Measurements from ENCODE around the gene WDR7.

Gene WDR7

DNA sequence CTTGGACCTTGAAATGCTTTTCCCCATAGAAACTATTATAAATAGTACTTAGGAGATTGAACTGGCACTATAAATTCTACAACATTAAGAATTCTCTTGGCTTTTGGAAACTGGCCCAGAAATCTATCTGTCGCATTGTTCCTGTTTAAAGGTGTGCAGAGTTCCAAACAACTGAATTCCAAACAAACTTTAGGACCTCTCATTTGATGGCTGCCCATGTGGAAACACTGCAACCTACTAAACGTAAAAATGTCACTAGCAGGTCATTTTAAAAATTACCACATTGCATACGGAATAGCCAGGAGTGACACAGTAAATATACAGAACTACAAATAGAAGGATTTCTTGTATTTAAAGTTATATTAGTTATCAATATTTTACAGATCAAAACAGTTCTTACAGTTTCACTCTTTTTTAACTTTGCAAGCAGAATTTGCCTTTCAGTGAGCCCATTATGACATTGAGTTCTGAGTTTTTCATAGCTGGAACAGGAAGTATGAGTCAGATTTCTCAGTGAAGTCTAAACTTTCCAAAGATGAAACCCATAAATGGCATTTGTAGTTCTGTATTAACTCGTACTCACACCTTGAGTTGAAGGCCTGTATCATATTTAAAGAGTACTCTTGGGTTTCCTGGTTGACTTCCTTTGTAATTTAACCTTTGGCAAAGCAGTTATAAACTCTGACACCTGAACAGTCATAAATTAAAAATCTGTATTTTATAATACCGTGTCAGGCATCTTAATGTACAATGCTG lies 353.4 kb downstream of the WDR7 start:
- no peaks in the 10 kb centered on the region for H3K27me3 ChIP-seq (ENCODE audit: insufficient read depth, low read length)
- no peak overlapping the region for H3K4me3 ChIP-seq (ENCODE audit: low read depth, low read length, poor library complexity, severe bottlenecking)
- H3K79me2 ChIP-seq (ENCODE audit: insufficient read depth, low read length) = no peaks in the 10 kb centered on the region
- no peaks in the 10 kb centered on the region for H3K36me3 ChIP-seq (ENCODE audit: insufficient read depth, low read length)
- H3K9me2 ChIP-seq (ENCODE audit: low read depth, low read length) = no peaks in the 10 kb centered on the region
- H3F3A ChIP-seq (ENCODE audit: insufficient read depth, low read length) = no peaks in the 10 kb centered on the region
- H4K20me1 ChIP-seq (ENCODE audit: insufficient read depth, low read length) = no peaks in the 10 kb centered on the region
- TF ChIP-seq CTCF (IDR thresholded peaks at IDR 0.05; ENCODE audit: low read length) = no peak
- TF ChIP-seq EZH2 (IDR thresholded peaks at IDR 0.05; ENCODE audit: borderline replicate concordance, low read length) = no peak
- H3K27ac ChIP-seq (ENCODE audit: low read depth, low read length, poor library complexity, severe bottlenecking) = no peak overlapping the region
- H3K9ac ChIP-seq (ENCODE audit: low read length) = no peak overlapping the region
- H2AFZ ChIP-seq (ENCODE audit: low read length) = no peak overlapping the region
- H3K9me3 ChIP-seq (ENCODE audit: low read length) = no peaks in the 10 kb centered on the region
- H3K4me2 ChIP-seq (ENCODE audit: low read length) = 0 out of 2 replicates have a peak overlapping the region, but pooled peaks have one; percentile 11
- H3K4me1 ChIP-seq (ENCODE audit: insufficient read depth, low read length, severe bottlenecking) = peaks cover 22% of the 10 kb centered on the region

DNA sequence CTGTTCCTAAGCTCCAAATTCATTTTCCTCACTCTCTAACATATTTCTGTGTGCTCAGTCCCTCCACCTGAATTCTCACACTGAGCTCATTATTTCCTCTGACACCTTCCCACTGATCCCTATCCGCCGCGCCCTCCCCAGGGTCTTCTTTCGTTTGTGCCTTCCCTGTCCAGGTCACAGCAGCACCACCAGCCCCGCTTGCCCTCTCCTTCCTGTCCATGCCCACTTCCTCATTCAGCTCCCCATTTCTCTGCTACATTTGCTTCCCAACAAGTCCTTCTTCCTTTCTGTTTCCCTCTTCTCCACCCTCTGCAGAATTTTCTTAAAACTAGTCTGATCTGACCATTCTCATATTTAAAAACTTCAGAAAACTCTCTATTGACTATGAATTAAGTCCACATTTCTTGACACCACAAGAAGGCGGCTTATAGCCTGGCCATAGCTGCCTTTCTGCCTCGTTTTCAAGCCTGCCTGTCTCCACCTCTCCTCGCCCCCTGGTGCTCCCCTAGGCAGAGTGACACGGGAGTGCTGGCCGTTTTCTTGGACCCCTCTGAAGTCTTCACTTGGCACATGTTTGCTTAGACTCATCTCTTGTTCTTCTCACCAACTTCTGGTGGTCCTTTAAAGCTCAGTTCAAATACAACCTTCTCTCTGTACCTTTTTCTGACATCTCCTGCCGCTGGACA lies 357.0 kb downstream of the WDR7 start:
- H2AFZ ChIP-seq (ENCODE audit: low read length) = no peak overlapping the region
- no peaks in the 10 kb centered on the region for H3K9me2 ChIP-seq (ENCODE audit: low read depth, low read length)
- H3K4me3 ChIP-seq (ENCODE audit: low read depth, low read length, poor library complexity, severe bottlenecking) = no peak overlapping the region
- H3K27ac ChIP-seq (ENCODE audit: low read depth, low read length, poor library complexity, severe bottlenecking) = no peak overlapping the region
- H3K27me3 ChIP-seq (ENCODE audit: insufficient read depth, low read length) = no peaks in the 10 kb centered on the region
- no peaks in the 10 kb centered on the region for H4K20me1 ChIP-seq (ENCODE audit: insufficient read depth, low read length)
- H3K36me3 ChIP-seq (ENCODE audit: insufficient read depth, low read length) = no peaks in the 10 kb centered on the region
- no peaks in the 10 kb centered on the region for H3K79me2 ChIP-seq (ENCODE audit: insufficient read depth, low read length)
- no peaks in the 10 kb centered on the region for H3K9me3 ChIP-seq (ENCODE audit: low read length)
- no peaks in the 10 kb centered on the region for H3F3A ChIP-seq (ENCODE audit: insufficient read depth, low read length)
- TF ChIP-seq CTCF (IDR thresholded peaks at IDR 0.05; ENCODE audit: low read length) = no peak
- no peak for TF ChIP-seq EZH2 (IDR thresholded peaks at IDR 0.05; ENCODE audit: borderline replicate concordance, low read length)
- peaks cover 14% of the 10 kb centered on the region for H3K4me1 ChIP-seq (ENCODE audit: insufficient read depth, low read length, severe bottlenecking)
- no peak overlapping the region for H3K4me2 ChIP-seq (ENCODE audit: low read length)
- no peak overlapping the region for H3K9ac ChIP-seq (ENCODE audit: low read length)

GRCh38 chr18:57009844-57010243 lies 358.7 kb downstream of the WDR7 start:
- Histone ChIP-seq H3K9me2 (ENCODE audit: low read depth, low read length) (no peaks in the 10 kb centered on the region), H3K9me3 (ENCODE audit: low read length) (no peaks in the 10 kb centered on the region), H3K27ac (ENCODE audit: low read depth, low read length, poor library complexity, severe bottlenecking) (no peak overlapping the region), H3K4me2 (ENCODE audit: low read length) (no peak overlapping the region), H3F3A (ENCODE audit: insufficient read depth, low read length) (no peaks in the 10 kb centered on the region), H3K36me3 (ENCODE audit: insufficient read depth, low read length) (no peaks in the 10 kb centered on the region), H3K79me2 (ENCODE audit: insufficient read depth, low read length) (no peaks in the 10 kb centered on the region), H3K4me1 (ENCODE audit: insufficient read depth, low read length, severe bottlenecking) (peaks cover 5% of the 10 kb centered on the region), H4K20me1 (ENCODE audit: insufficient read depth, low read length) (no peaks in the 10 kb centered on the region), H3K27me3 (ENCODE audit: insufficient read depth, low read length) (no peaks in the 10 kb centered on the region), H3K4me3 (ENCODE audit: low read depth, low read length, poor library complexity, severe bottlenecking) (no peak overlapping the region), H2AFZ (ENCODE audit: low read length) (no peak overlapping the region), H3K9ac (ENCODE audit: low read length) (no peak overlapping the region)
- TF ChIP-seq EZH2 (IDR thresholded peaks at IDR 0.05; ENCODE audit: borderline replicate concordance, low read length) (no peak), CTCF (IDR thresholded peaks at IDR 0.05; ENCODE audit: low read length) (no peak)

All from OCI-LY1 (cell line).